NCI-H2081 treated with DMSO at 0.1 percent for 48 hours (cell line): ENCODE results near the gene MT3.

Source experiments
- DNase-seq: peaks from one replicate; lab custom pipeline; 2025; lab: John Stamatoyannopoulos, UW

Gene MT3

DNA sequence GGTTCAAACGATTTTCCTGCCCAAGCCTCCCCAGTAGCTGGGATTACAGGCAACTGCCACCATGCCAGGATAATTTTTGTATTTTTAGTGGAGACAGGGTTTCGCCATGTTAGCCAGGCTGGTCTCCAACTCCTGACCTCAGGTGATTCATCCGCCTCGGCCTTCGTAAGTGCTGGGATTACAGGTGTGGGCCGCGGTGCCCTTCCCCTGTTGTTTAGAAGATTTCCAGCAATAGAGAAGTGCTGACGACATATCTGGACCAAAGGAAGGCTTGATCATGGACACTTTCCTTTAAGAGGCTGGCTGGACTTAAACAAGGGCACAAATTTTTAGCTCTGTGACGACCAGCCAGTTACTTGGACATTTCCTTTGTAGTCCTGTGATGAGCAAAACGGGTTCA, 41.9 kb downstream of the MT3 start:
- DNase-seq = no peak

GRCh38 chr16:56631832-56632155, 42.5 kb downstream of the MT3 start:
- DNase-seq = no peak

DNA sequence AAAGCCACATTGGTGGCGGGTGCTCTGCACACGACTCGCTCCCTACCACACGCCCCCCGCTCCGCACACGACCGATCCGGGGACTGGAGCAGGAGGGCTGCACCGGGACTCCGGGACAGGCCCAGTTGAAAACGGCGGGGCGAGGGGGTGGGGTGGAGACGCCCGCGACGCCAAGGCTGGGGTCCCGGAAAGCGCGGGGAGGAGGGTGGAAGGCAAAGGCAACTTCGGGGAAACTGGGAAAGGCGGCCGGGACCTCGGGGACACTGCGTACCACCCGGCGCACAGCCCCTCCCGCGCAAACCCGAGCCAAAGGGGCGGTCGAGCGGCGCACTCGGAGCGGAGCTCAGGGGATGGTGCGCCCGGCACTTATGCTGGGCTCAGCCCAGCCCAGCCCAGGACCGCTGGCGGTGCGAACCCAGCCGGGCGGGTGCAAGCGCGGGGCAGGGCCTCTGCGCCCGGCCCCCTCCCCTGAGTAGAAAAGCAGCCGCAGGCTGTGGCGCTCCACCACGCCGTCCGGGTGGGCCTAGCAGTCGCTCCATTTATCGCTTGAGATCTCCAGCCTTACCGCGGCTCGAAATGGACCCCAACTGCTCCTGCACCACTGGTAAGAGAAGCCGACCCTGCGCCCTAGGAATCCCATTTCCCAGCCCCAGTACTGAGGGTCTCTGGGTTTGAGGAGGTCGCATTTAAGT, 43.0 kb downstream of the MT3 start, which contains the start of gene MT1M:
MT1M (plus strand) TSS at position 504 of the 692 bp plus-strand sequence; CDS start at position 577, 73 bp downstream.
- DNase-seq = no peak

DNA sequence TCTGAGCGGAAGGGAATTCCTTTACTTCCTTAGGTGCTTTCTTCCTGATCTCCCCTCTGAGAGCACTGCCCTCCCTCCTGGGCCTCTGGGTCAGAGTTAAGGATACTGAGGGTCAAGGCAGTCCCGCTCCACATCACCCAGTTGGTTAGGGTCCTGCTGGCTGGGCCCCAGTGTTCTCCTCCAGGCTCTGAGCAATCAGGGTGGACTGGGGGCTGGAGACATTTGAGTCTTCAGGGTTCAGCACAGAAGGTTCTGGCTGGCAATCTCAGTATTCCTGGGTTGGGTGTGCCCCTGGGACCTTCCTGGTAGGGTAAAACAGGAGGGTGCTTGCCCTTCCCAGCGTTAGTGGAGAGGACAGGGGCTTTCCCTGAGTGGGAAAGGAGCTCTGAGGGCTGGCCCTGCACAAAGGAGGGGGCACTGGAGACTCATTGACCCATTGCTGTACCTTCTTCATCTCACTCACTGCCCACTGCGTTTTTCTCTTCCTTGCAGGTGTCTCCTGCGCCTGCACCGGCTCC, 43.6 kb downstream of the MT3 start:
- DNase-seq = no peak

DNA sequence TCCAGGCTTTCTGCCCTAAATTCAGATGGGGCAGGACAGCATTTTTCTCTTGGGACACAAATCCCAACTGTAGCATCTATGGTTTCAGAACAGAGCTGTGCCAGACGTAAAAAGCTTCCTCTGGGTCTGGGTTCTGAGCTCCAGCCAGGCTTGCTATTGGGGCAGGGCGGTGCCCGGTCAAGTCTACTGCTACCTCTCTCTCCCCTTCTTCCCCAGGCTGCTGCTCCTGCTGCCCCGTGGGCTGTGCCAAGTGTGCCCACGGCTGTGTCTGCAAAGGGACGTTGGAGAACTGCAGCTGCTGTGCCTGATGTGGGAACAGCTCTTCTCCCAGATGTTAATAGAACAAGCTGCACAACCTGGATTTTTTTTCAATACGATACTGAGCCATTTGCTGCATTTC, 44.2 kb downstream of the MT3 start:
- DNase-seq = no peak

- DNase-seq = no peak
These were observed 45.5 kb downstream of the MT3 start for GRCh38 chr16:56634715-56635440.

DNA sequence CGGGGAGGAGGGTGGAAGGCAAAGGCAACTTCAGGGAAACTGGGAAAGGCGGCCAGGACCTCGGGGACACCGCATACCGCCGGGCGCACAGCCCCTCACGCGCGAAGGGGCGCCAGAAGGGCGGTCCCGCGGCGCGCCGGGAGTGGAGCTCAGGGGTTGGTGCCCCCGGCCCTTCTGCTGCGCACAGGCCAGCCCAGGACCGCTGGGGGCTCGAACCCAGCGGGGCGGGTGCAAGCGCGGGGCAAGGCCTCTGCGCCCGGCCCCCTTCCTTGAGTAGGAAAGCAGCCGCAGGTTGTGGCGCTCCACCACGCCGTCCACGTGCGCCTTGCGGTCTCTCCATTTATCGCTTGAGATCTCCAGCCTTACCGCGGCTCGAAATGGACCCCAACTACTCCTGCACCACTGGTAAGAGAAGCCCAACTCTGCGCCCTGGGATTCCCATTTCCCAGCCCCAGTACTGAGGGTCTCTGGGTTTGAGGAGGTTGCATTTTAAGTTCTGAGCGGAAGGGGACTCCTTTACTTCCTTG, 46.2 kb downstream of the MT3 start:
- DNase-seq = no peak

GRCh38 chr16:56636616-56637413, 47.5 kb downstream of the MT3 start:
- DNase-seq = no peak

DNA sequence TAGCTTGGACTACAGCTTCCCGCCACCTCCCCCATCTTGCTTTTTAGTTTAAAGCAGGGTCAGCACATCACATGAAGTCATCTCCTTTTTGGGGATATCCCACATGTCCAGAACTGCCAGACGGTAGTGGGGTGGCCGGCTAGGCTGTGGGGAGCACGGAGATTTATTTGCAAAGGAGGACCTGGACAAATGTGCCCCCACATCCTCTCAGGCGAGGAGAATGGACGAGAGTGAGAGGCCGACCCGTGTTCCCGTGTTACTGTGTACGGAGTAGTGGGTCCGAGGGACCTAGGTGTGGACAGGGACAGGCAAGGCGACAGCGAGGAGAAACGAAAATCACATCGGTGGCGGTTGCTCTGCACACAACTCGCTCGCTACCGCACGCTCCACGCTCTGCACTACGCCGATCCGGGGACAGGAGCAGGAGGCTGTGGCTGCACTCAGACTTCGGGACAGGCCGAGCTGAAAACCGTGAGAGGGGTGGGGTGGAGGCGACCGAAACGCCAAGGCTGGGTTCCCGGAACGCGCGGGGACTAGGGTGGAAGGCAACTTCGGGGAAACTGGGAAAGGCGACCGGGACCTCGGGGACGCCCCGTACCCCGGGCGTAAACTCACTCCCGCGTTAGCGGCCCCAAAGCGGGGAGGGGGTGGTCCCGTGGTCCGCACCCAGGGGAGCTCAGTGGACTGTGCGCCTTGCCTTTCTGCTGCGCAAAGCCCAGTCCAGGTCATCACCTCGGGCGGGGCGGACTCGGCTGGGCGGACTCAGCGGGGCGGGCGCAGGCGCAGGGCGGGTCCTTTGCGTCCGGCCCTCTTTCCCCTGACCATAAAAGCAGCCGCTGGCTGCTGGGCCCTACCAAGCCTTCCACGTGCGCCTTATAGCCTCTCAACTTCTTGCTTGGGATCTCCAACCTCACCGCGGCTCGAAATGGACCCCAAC, 48.8 kb downstream of the MT3 start, which contains the start of gene MT1A:
MT1A (plus strand) TSS at position 853 of the 937 bp plus-strand sequence; CDS start at position 926, 73 bp downstream.
- no peak for DNase-seq

DNA sequence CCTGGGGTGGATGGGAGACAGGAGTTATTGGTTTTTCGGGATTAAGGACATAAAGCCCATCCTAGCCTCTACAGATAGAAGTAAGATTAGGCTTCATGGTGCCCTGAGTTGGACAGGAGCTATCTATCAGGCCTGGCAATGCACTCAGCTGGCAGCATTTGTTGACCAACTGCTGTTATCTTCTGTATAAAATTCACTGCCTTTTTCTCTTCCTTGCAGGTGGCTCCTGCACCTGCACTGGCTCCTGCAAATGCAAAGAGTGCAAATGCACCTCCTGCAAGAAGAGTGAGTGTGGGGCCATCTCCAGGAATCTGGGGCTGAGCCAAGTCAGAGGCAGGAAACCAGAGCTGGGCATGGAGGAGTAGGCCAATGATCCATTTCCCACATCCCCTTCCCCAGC, 49.7 kb downstream of the MT3 start:
- no peak for DNase-seq

DNA sequence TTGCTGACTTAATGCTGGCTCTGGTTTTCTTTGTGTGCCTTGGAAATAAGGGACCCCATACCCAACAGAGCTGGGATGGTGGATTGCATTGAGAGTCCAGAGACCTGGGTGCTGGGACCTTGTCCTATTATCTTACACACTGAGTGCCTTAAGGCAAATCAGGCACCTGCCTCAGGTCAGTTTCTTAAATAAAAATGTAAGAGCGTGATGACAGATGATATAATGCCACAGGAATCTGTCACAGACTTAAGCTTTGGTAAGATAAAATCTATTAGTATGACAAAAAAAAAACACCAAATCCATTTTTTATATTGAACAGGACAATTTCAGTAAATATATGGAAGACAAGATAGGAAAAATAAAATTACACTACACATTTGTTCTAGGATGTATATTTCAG, 50.7 kb downstream of the MT3 start:
- no peak for DNase-seq
